ENCODE data around the gene RELN. TPM values are rescaled to one million over a fixed set of nuclear protein-coding genes. Genes with fewer than 3 reads are reported as not detected.

Gene RELN
- total and polyA plus RNA-seq, 5 donors from 2014 or later, result not detected

- no peaks in the 10 kb centered on the region for H3K9me3 ChIP-seq (ENCODE audit: control insufficient read depth in 2 of 2, low read length in 2 of 2)
- ATAC-seq (ENCODE audit: low read depth in 2 of 2) (no peak), DNase-seq (no peak)
- no peak overlapping the region for H3K27ac ChIP-seq (ENCODE audit: insufficient read depth, low read length, poor library complexity, severe bottlenecking)
- H3K36me3 ChIP-seq (ENCODE audit: control insufficient read depth, insufficient read depth, low read length), result no peaks in the 10 kb centered on the region
- Mint-ChIP-seq H3K9me3 (no peaks in the 10 kb centered on the region), H3K27ac (no peak overlapping the region), H3K27me3 (peaks cover 7% of the 10 kb centered on the region), H3K4me3 (no peak overlapping the region), H3K4me1 (no peaks in the 10 kb centered on the region), H3K36me3 (no peaks in the 10 kb centered on the region)
- H3K4me1 ChIP-seq (ENCODE audit: control insufficient read depth, insufficient read depth, low read length, poor library complexity, severe bottlenecking), result no peaks in the 10 kb centered on the region
- H3K4me3 ChIP-seq (ENCODE audit: low read depth, low read length), result no peak overlapping the region
- no peaks in the 10 kb centered on the region for H3K27me3 ChIP-seq (ENCODE audit: control insufficient read depth, insufficient read depth, low read length)
Measured at GRCh38 chr7:103936558-103936957, 52.9 kb downstream of the RELN start.

DNA sequence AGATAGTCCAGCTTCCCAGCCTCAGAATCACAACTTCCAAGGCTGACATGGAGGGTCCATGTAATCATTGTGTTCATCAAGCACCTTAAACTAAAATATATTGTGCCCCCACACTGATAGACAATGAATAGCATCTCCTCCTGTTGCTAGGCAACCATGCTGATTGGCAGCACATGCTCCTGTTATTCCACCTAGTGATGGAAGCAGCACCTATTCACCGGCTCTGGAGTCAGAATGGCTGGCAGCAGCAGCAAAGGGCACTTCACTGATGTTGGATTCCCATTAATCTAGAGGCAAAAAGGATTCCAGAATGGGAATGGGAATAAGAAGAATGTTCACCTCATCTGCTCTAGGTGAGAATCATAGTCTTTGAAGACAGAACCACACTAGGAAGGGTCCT, 55.0 kb downstream of the RELN start:
- Mint-ChIP-seq H3K4me3 (no peak overlapping the region), H3K27me3 (no peaks in the 10 kb centered on the region), H3K9me3 (no peaks in the 10 kb centered on the region), H3K36me3 (no peaks in the 10 kb centered on the region), H3K27ac (no peak overlapping the region), H3K4me1 (no peaks in the 10 kb centered on the region)
- no peak overlapping the region for H3K27ac ChIP-seq (ENCODE audit: insufficient read depth, low read length, poor library complexity, severe bottlenecking)
- no peak for ATAC-seq (ENCODE audit: low read depth in 2 of 2)
- no peaks in the 10 kb centered on the region for H3K9me3 ChIP-seq (ENCODE audit: control insufficient read depth in 2 of 2, low read length in 2 of 2)
- no peak for DNase-seq
- H3K4me1 ChIP-seq (ENCODE audit: control insufficient read depth, insufficient read depth, low read length, poor library complexity, severe bottlenecking), result no peaks in the 10 kb centered on the region
- H3K36me3 ChIP-seq (ENCODE audit: control insufficient read depth, insufficient read depth, low read length), result no peaks in the 10 kb centered on the region
- H3K27me3 ChIP-seq (ENCODE audit: control insufficient read depth, insufficient read depth, low read length), result peaks cover 2% of the 10 kb centered on the region
- no peak overlapping the region for H3K4me3 ChIP-seq (ENCODE audit: low read depth, low read length)

- Mint-ChIP-seq H3K27ac (no peak overlapping the region), H3K4me3 (no peak overlapping the region), H3K4me1 (no peaks in the 10 kb centered on the region), H3K36me3 (no peaks in the 10 kb centered on the region), H3K9me3 (no peaks in the 10 kb centered on the region), H3K27me3 (no peaks in the 10 kb centered on the region)
- Histone ChIP-seq H3K27ac (ENCODE audit: insufficient read depth, low read length, poor library complexity, severe bottlenecking) (no peak overlapping the region), H3K4me1 (ENCODE audit: control insufficient read depth, insufficient read depth, low read length, poor library complexity, severe bottlenecking) (no peaks in the 10 kb centered on the region), H3K27me3 (ENCODE audit: control insufficient read depth, insufficient read depth, low read length) (peaks cover 2% of the 10 kb centered on the region), H3K9me3 (ENCODE audit: control insufficient read depth in 2 of 2, low read length in 2 of 2) (no peaks in the 10 kb centered on the region), H3K4me3 (ENCODE audit: low read depth, low read length) (no peak overlapping the region), H3K36me3 (ENCODE audit: control insufficient read depth, insufficient read depth, low read length) (no peaks in the 10 kb centered on the region)
- no peak for DNase-seq
- no peak for ATAC-seq (ENCODE audit: low read depth in 2 of 2)
Measured at GRCh38 chr7:103932389-103932788, 57.1 kb downstream of the RELN start.

- Mint-ChIP-seq H3K9me3 (no peaks in the 10 kb centered on the region), H3K27ac (no peak overlapping the region), H3K27me3 (no peaks in the 10 kb centered on the region), H3K4me1 (no peaks in the 10 kb centered on the region), H3K36me3 (no peaks in the 10 kb centered on the region), H3K4me3 (no peak overlapping the region)
- no peak for DNase-seq
- H3K27ac ChIP-seq (ENCODE audit: insufficient read depth, low read length, poor library complexity, severe bottlenecking), result no peak overlapping the region
- peaks cover 2% of the 10 kb centered on the region for H3K27me3 ChIP-seq (ENCODE audit: control insufficient read depth, insufficient read depth, low read length)
- H3K36me3 ChIP-seq (ENCODE audit: control insufficient read depth, insufficient read depth, low read length), result no peaks in the 10 kb centered on the region
- no peaks in the 10 kb centered on the region for H3K4me1 ChIP-seq (ENCODE audit: control insufficient read depth, insufficient read depth, low read length, poor library complexity, severe bottlenecking)
- H3K9me3 ChIP-seq (ENCODE audit: control insufficient read depth in 2 of 2, low read length in 2 of 2), result no peaks in the 10 kb centered on the region
- no peak overlapping the region for H3K4me3 ChIP-seq (ENCODE audit: low read depth, low read length)
- ATAC-seq (ENCODE audit: low read depth in 2 of 2), result no peak
Measured at GRCh38 chr7:103929901-103930311, 59.6 kb downstream of the RELN start.

GRCh38 chr7:103928581-103928980, 60.9 kb downstream of the RELN start:
- Histone ChIP-seq H3K4me3 (ENCODE audit: low read depth, low read length) (no peak overlapping the region), H3K9me3 (ENCODE audit: control insufficient read depth in 2 of 2, low read length in 2 of 2) (no peaks in the 10 kb centered on the region), H3K27me3 (ENCODE audit: control insufficient read depth, insufficient read depth, low read length) (peaks cover 2% of the 10 kb centered on the region), H3K4me1 (ENCODE audit: control insufficient read depth, insufficient read depth, low read length, poor library complexity, severe bottlenecking) (no peaks in the 10 kb centered on the region), H3K27ac (ENCODE audit: insufficient read depth, low read length, poor library complexity, severe bottlenecking) (no peak overlapping the region), H3K36me3 (ENCODE audit: control insufficient read depth, insufficient read depth, low read length) (no peaks in the 10 kb centered on the region)
- H3K36me3 Mint-ChIP-seq, result no peaks in the 10 kb centered on the region
- H3K27me3 Mint-ChIP-seq, result no peaks in the 10 kb centered on the region
- no peak for DNase-seq
- no peaks in the 10 kb centered on the region for H3K4me1 Mint-ChIP-seq
- no peaks in the 10 kb centered on the region for H3K9me3 Mint-ChIP-seq
- no peak overlapping the region for H3K27ac Mint-ChIP-seq
- no peak overlapping the region for H3K4me3 Mint-ChIP-seq
- no peak for ATAC-seq (ENCODE audit: low read depth in 2 of 2)

DNA sequence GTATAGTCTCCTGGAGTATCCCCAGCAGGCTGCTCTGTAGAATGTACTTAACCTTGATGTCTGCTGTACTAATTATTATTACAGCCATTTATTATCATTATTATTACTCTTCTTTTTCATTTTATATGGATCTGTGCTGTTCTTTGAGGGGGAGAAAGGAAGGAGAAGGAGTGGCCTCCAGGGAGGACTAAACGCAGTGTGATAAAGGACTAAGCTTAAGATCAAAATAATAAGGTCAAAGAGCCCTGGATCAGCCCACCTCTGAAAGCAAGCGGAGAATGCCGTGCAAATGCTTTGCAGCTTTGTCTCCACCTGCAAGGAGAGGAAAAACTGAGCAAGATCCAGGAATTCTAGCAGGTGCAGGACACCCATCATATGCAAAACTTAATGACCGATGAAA, 65.3 kb downstream of the RELN start:
- Mint-ChIP-seq H3K4me3 (no peak overlapping the region), H3K27ac (no peak overlapping the region), H3K36me3 (no peaks in the 10 kb centered on the region), H3K4me1 (no peaks in the 10 kb centered on the region), H3K9me3 (no peaks in the 10 kb centered on the region), H3K27me3 (peaks cover 10% of the 10 kb centered on the region)
- no peak for DNase-seq
- Histone ChIP-seq H3K4me3 (ENCODE audit: low read depth, low read length) (no peak overlapping the region), H3K27ac (ENCODE audit: insufficient read depth, low read length, poor library complexity, severe bottlenecking) (no peak overlapping the region), H3K9me3 (ENCODE audit: control insufficient read depth in 2 of 2, low read length in 2 of 2) (no peaks in the 10 kb centered on the region), H3K4me1 (ENCODE audit: control insufficient read depth, insufficient read depth, low read length, poor library complexity, severe bottlenecking) (no peaks in the 10 kb centered on the region), H3K27me3 (ENCODE audit: control insufficient read depth, insufficient read depth, low read length) (no peaks in the 10 kb centered on the region), H3K36me3 (ENCODE audit: control insufficient read depth, insufficient read depth, low read length) (no peaks in the 10 kb centered on the region)
- ATAC-seq (ENCODE audit: low read depth in 2 of 2), result no peak

DNA sequence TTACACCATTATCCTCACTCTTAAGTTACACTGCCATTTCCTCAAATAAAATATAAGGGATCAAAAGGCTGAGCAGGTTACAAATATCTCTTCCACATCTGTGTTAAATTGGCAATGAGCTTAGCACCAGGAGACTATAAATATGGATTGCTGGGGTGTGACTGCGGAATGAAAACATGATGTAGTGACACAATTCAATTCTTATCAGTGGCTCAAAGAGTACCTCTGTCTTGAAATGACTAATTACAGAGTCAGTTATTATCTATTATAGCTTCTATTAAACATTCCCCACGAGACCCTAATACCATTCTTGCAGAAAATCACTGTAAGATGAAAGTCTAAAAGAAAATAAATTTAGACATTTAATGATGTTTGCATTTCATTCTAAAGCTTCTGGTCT, 67.1 kb downstream of the RELN start:
- Histone ChIP-seq H3K36me3 (ENCODE audit: control insufficient read depth, insufficient read depth, low read length) (no peaks in the 10 kb centered on the region), H3K27me3 (ENCODE audit: control insufficient read depth, insufficient read depth, low read length) (peaks cover 2% of the 10 kb centered on the region), H3K9me3 (ENCODE audit: control insufficient read depth in 2 of 2, low read length in 2 of 2) (no peaks in the 10 kb centered on the region), H3K4me3 (ENCODE audit: low read depth, low read length) (no peak overlapping the region), H3K4me1 (ENCODE audit: control insufficient read depth, insufficient read depth, low read length, poor library complexity, severe bottlenecking) (no peaks in the 10 kb centered on the region), H3K27ac (ENCODE audit: insufficient read depth, low read length, poor library complexity, severe bottlenecking) (no peak overlapping the region)
- Mint-ChIP-seq H3K27ac (no peak overlapping the region), H3K4me1 (no peaks in the 10 kb centered on the region), H3K36me3 (no peaks in the 10 kb centered on the region), H3K4me3 (no peak overlapping the region), H3K9me3 (peaks cover 0 to 1% (median 0%) of the 10 kb centered on the region in 7 donors), H3K27me3 (peaks cover 10% of the 10 kb centered on the region)
- DNase-seq (no peak), ATAC-seq (ENCODE audit: low read depth in 2 of 2) (no peak)

DNA sequence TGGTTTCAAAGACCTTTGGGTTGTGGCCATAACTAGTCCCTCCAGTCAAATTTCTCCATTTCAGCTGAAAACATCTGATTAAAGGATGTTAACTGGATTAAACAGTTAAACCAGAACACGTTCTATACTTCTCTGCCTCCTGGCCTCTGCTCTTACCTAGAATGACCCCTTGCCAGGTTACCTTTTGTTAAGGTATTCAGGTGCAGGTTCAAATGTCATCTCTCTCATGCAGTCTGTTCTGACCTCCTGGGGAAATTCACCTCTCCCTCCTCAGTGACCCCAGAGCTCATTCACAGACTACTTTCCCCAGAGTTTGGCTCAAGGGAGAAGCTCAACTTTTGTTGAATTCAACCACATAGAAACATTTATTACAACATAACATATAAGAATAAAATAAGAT, 67.8 kb downstream of the RELN start:
- Mint-ChIP-seq H3K4me3 (no peak overlapping the region), H3K27me3 (peaks cover 10% of the 10 kb centered on the region), H3K36me3 (no peaks in the 10 kb centered on the region), H3K9me3 (peaks cover 0 to 1% (median 0%) of the 10 kb centered on the region in 7 donors), H3K4me1 (no peaks in the 10 kb centered on the region), H3K27ac (no peak overlapping the region)
- H3K27me3 ChIP-seq (ENCODE audit: control insufficient read depth, insufficient read depth, low read length), result peaks cover 2% of the 10 kb centered on the region
- no peaks in the 10 kb centered on the region for H3K4me1 ChIP-seq (ENCODE audit: control insufficient read depth, insufficient read depth, low read length, poor library complexity, severe bottlenecking)
- H3K36me3 ChIP-seq (ENCODE audit: control insufficient read depth, insufficient read depth, low read length), result no peaks in the 10 kb centered on the region
- H3K9me3 ChIP-seq (ENCODE audit: control insufficient read depth in 2 of 2, low read length in 2 of 2), result no peaks in the 10 kb centered on the region
- DNase-seq, result no peak
- no peak for ATAC-seq (ENCODE audit: low read depth in 2 of 2)
- H3K4me3 ChIP-seq (ENCODE audit: low read depth, low read length), result no peak overlapping the region
- H3K27ac ChIP-seq (ENCODE audit: insufficient read depth, low read length, poor library complexity, severe bottlenecking), result no peak overlapping the region

Data from CD4-positive, CD25-positive, alpha-beta regulatory T cell (primary cell).